ENCODE results near the gene CNDP2.

DNA sequence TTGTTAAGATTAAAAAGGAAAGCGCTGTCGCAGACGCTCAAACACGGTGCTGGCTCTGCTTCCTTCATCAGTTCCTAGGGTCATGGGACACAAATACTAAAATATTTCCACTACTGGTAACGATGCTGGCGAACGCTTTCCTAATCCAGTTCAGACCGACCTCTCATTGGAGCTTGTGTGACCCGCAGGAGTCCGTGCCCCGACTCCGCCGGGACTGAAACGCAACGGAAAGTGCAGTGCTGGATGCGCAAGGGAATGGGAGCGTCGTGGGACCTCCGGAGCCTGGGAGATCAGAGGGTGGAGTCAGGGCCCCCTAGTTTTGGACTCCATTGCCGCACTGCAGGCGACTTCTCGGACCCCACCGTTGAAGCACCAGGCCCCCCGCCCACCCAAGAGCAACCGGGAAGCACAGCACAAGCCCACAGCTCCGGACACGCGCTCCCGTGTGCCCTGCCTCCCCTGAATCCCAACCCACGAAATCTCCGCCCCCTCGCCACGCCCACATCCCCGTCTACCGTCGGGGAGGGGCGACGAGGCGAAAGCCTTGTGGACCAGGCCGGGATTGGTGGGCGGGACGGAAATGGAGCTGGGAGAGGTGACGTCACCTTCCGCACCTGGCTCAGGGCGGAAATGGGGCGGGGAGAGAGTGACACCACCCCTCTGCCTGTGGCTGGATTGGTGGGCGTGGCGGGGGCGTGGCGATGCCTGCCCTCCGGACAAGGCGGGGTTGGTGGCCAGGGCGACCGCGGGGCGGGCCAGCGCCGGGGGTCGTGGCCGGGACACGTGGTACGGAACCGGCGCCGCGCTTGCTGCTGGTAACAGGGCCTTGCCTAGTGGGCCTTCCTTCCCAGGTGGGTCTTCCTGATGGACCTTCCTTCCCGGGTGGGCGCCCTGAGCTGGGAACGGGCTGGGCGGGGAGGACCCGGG is at the start of gene CNDP2:
- TF ChIP-seq, protein P1, sequence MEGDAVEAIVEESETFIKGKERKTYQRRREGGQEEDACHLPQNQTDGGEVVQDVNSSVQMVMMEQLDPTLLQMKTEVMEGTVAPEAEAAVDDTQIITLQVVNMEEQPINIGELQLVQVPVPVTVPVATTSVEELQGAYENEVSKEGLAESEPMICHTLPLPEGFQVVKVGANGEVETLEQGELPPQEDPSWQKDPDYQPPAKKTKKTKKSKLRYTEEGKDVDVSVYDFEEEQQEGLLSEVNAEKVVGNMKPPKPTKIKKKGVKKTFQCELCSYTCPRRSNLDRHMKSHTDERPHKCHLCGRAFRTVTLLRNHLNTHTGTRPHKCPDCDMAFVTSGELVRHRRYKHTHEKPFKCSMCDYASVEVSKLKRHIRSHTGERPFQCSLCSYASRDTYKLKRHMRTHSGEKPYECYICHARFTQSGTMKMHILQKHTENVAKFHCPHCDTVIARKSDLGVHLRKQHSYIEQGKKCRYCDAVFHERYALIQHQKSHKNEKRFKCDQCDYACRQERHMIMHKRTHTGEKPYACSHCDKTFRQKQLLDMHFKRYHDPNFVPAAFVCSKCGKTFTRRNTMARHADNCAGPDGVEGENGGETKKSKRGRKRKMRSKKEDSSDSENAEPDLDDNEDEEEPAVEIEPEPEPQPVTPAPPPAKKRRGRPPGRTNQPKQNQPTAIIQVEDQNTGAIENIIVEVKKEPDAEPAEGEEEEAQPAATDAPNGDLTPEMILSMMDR (IDR thresholded peaks at IDR 0.05): peak in 1 of 3 experiments; percentile 7
- peak in 1 of 2 donors; percentile 91 for TF ChIP-seq POLR2A (IDR thresholded peaks at IDR 0.05)

Measured in vagina (tissue), 2 donors.